ENCODE measurements around the gene RPN2.

RPN2 gene

GRCh38 chr20:37188787-37189186, 9.7 kb downstream of the RPN2 start:
- DNase-seq, result no peak

- no peak for DNase-seq
Observed at GRCh38 chr20:37189416-37190016, 10.4 kb downstream of the RPN2 start.

GRCh38 chr20:37190354-37191112, 11.4 kb downstream of the RPN2 start:
- no peak for DNase-seq

GRCh38 chr20:37192137-37192854, 13.2 kb downstream of the RPN2 start:
- DNase-seq, result peak; percentile 53 to 62

GRCh38 chr20:37193226-37193625, 14.1 kb downstream of the RPN2 start:
- DNase-seq, result no peak

GRCh38 chr20:37193821-37194220, 14.7 kb downstream of the RPN2 start:
- DNase-seq, result no peak

GRCh38 chr20:37194621-37195417, 15.7 kb downstream of the RPN2 start:
- DNase-seq, result no peak

GRCh38 chr20:37198932-37199660, 20.0 kb downstream of the RPN2 start:
- DNase-seq, result no peak

- no peak for DNase-seq
Observed at GRCh38 chr20:37200376-37200775, 21.2 kb downstream of the RPN2 start.

GRCh38 chr20:37200926-37201826, 22.0 kb downstream of the RPN2 start:
- no peak for DNase-seq

GRCh38 chr20:37201827-37202162, 22.7 kb downstream of the RPN2 start:
- no peak for DNase-seq

- no peak for DNase-seq
Observed at GRCh38 chr20:37202267-37202943, 23.3 kb downstream of the RPN2 start.

- no peak for DNase-seq
Observed at GRCh38 chr20:37204056-37204455, 24.9 kb downstream of the RPN2 start.

- no peak for DNase-seq
Observed at GRCh38 chr20:37205130-37205529, 26.0 kb downstream of the RPN2 start.

- DNase-seq, result no peak
Observed at GRCh38 chr20:37205794-37206193, 26.7 kb downstream of the RPN2 start.

GRCh38 chr20:37207171-37207570, 28.0 kb downstream of the RPN2 start:
- no peak for DNase-seq

- no peak for DNase-seq
Observed at GRCh38 chr20:37209193-37209592, 30.1 kb downstream of the RPN2 start.

GRCh38 chr20:37209661-37210314, 30.7 kb downstream of the RPN2 start:
- DNase-seq, result no peak

- no peak for DNase-seq
Observed at GRCh38 chr20:37218441-37218840, 39.3 kb downstream of the RPN2 start.

GRCh38 chr20:37218976-37219375, 39.8 kb downstream of the RPN2 start:
- no peak for DNase-seq

Measured in stimulated activated CD4-positive, alpha-beta T cell treated with anti-CD3 and anti-CD28 coated beads, Interleukin-4, amount 100 ng/mL, for 4 hours (primary cell).